K562 (cell line): Measurements from ENCODE around the gene UIMC1. TPM values are rescaled to one million over a fixed set of nuclear protein-coding genes. Genes with fewer than 3 reads are reported as not detected.

Source experiments
- CBFA2T2 ChIP-seq: fragments of 450-650 bp; conservative IDR thresholded peaks from 2 replicates; pipeline ENCODE4 v1.6.1; 2017; ENCODE audit warnings: mild to moderate bottlenecking
- CBX1 ChIP-seq: sonication (generic); IDR thresholded peaks from 2 replicates; pipeline ENCODE4 v1.6.1; 2016; ENCODE audit warnings: antibody characterized with exemption, low read depth, mild to moderate bottlenecking
- CEBPZ ChIP-seq: fragments of 150-350 bp; IDR thresholded peaks from 2 replicates; pipeline ENCODE4 v1.6.1; 2014; ENCODE audit warnings: low read depth, mild to moderate bottlenecking, low read length, borderline replicate concordance
- DDX20 ChIP-seq: fragments of 450-650 bp; IDR thresholded peaks from 2 replicates; pipeline ENCODE4 v1.6.1; 2016; ENCODE audit warnings: missing genetic modification characterization, low read depth, mild to moderate bottlenecking, missing compliant biosample characterization, moderate library complexity
- FIP1L1 ChIP-seq: fragments of 200-400 bp; formaldehyde crosslinking; IDR thresholded peaks from 2 replicates; pipeline ENCODE4 v1.6.1; 2018; ENCODE audit warnings: mild to moderate bottlenecking, low read depth, low read length; ENCODE audit not compliant: poor library complexity, severe bottlenecking
- FOXP4 ChIP-seq: sonication (generic); formaldehyde crosslinking; IDR thresholded peaks from 2 replicates; pipeline ENCODE4 v1.8.0; 2022; ENCODE audit warnings: mild to moderate bottlenecking, missing genetic modification reagents, borderline replicate concordance
- HBP1 ChIP-seq: fragments of 450-650 bp; formaldehyde crosslinking; IDR thresholded peaks from 2 replicates; pipeline ENCODE4 v1.4.0; 2022; ENCODE audit warnings: missing genetic modification characterization
- HEY1 ChIP-seq: fragments of 250-450 bp; sonication (Bioruptor Pico); IDR thresholded peaks from 2 replicates; pipeline ENCODE4 v1.5.0; 2020; ENCODE audit warnings: mild to moderate bottlenecking, moderate library complexity, borderline replicate concordance
- HMBOX1 ChIP-seq: sonication (generic); IDR thresholded peaks from 2 replicates; pipeline ENCODE4 v1.6.1; 2016
- PML ChIP-seq: IDR thresholded peaks from 2 replicates; pipeline ENCODE4 v1.6.1; 2012; ENCODE audit warnings: low read length, inconsistent platforms
- POLR2AphosphoS5 ChIP-seq: IDR thresholded peaks from 2 replicates; pipeline ENCODE4 v1.6.1; 2011; ENCODE audit warnings: mild to moderate bottlenecking, low read depth, low read length, moderate library complexity; ENCODE audit not compliant: control insufficient read depth, insufficient read depth
- PTBP1 ChIP-seq: fragments of 200-400 bp; formaldehyde crosslinking; IDR thresholded peaks from 2 replicates; pipeline ENCODE4 v1.6.1; 2017; ENCODE audit warnings: low read depth, low read length
- TEAD4 ChIP-seq, 2 experiments: sonication (generic) in 1 of 2; formaldehyde crosslinking in 1 of 2; IDR thresholded peaks; 2 replicates each; pipeline versions ENCODE4 v1.6.1 to v1.8.0; 2012 to 2022; ENCODE audit warnings: borderline replicate concordance in 1 of 2, inconsistent platforms in 1 of 2, low read length in 1 of 2, mild to moderate bottlenecking in 1 of 2, missing genetic modification reagents in 1 of 2
- TRIM28 ChIP-seq: fragments of 450-650 bp; IDR thresholded peaks from 2 replicates; pipeline ENCODE4 v1.6.1; 2017
- ZNF280B ChIP-seq: fragments of 250-450 bp; sonication (Bioruptor Pico); IDR thresholded peaks from 2 replicates; pipeline ENCODE4 v1.5.1; 2021; ENCODE audit warnings: mild to moderate bottlenecking
- ZNF384 ChIP-seq: IDR thresholded peaks from 2 replicates; pipeline ENCODE4 v1.6.1; 2012; ENCODE audit warnings: low read depth, low read length, improper control_type of control experiment
- ZNF551 ChIP-seq: fragments of 250-450 bp; sonication (Bioruptor Pico); IDR thresholded peaks from 2 replicates; pipeline ENCODE4 v1.5.0; 2021; ENCODE audit warnings: mild to moderate bottlenecking, moderate library complexity
- polyA plus RNA-seq, 8 experiments: library from polyadenylated mRNA; depleted of rRNA in 4 of 8; stranded (reverse) in 5 of 8; unstranded in 3 of 8; fragments of >200 nt; fragmentation: Nextera tagmentation in 2 of 8; fragmentation: Illumina TruSeq in 1 of 8; extraction: Ambion mirVana in 2 of 8; extraction: Trizol in 1 of 8; gene quantifications; 2 replicates each; pipeline versions ENCODE4 v1.2.1 to v1.2.3, GENCODE V29; 2011 to 2014; ENCODE audit warnings: inconsistent platforms in 1 of 8, missing spikeins in 1 of 8
- total RNA-seq, 7 experiments: library from RNA; depleted of rRNA in 6 of 7; stranded (reverse); fragments of >200 nt in 6 of 7; fragmentation: Illumina TruSeq in 2 of 7; extraction: Trizol in 2 of 7; gene quantifications; 2 replicates each; pipeline versions ENCODE4 v1.2.1 to v1.2.3, GENCODE V29; 2011 to 2021; ENCODE audit warnings: low replicate concordance in 1 of 7

UIMC1 gene
- total and polyA plus RNA-seq, 9 of the 15 experiments (the other 6 are each of a cell fraction or from before 2014, with no cell fraction given), result 14.9 to 51.7 (median 36.8) TPM

- TF ChIP-seq TEAD4 (IDR thresholded peaks at IDR 0.05; ENCODE audit: low read length) (peak; percentile 94), TEAD4 (CRISPR knock-in tag; IDR thresholded peaks at IDR 0.05; ENCODE audit: borderline replicate concordance) (no peak), HEY1 (peak; percentile 89; the same call in 1 of the 2 replicates), CEBPZ (peak; percentile 60; the same call in 1 of the 2 replicates), CBX1 (peak; percentile 95), TRIM28 (peak; percentile 100), HBP1 (CRISPR knock-in tag) (peak; percentile 76; the same call in 1 of the 2 replicates), ZNF280B (CRISPR knock-in tag) (peak; percentile 97), ZNF551 (no peak), POLR2AphosphoS5 (peak; percentile 85), FOXP4 (CRISPR knock-in tag) (0 out of 2 replicates have a peak, but pooled peaks have one; percentile 13), ZNF384 (peak; percentile 83), CBFA2T2 (peak; percentile 98), DDX20 (tag) (no peak), FIP1L1 (no peak), PTBP1 (no peak), HMBOX1 (no peak; the same call in 1 of the 2 replicates), PML (peak; percentile 96)
Observed at GRCh38 chr5:176994460-176995121, 12.0 kb downstream of the UIMC1 start (continued).
